GM08714 (cell line): ENCODE measurements around the gene CEP126.

Experiments
- H3K4me3 ChIP-seq: fragments of 200-500 bp; sonication (Bioruptor generic); 2 replicates; pipeline ENCODE4 v1.5.1; 2014; ENCODE audit warnings: mild to moderate bottlenecking, low read length, inconsistent platforms
- ZNF274 ChIP-seq: IDR thresholded peaks from 2 replicates; pipeline ENCODE4 v1.6.1; 2012; ENCODE audit warnings: mild to moderate bottlenecking, low read depth, low read length

The CEP126 gene

GRCh38 chr11:102010776-102011494, 96.1 kb downstream of the CEP126 start:
- H3K4me3 ChIP-seq, result no peak overlapping the region
- no peak for TF ChIP-seq ZNF274

GRCh38 chr11:102012946-102013345, 98.1 kb downstream of the CEP126 start:
- no peak for TF ChIP-seq ZNF274
- no peak overlapping the region for H3K4me3 ChIP-seq

DNA sequence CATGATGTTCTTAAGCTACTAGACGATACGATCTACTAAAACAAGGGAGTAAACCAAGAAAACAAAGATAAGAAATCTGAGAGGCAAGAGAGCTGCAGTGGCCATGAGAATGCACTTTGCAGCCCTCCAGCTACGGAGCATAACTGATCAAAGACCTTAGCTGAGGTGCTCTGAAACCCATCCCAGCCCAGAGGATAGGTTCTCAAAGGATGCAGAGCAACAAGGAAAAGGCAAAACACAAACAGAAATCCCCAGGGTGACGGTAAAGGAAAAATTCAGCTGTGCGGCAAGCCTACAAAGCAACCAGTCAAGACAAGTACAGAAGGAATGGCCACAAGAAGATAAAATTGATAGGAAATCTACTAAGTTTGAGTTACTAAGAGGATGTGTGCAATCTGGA, 99.9 kb downstream of the CEP126 start:
- no peak for TF ChIP-seq ZNF274
- no peak overlapping the region for H3K4me3 ChIP-seq

- no peak for TF ChIP-seq ZNF274
- no peak overlapping the region for H3K4me3 ChIP-seq
Measured at GRCh38 chr11:102017026-102017425, 102.2 kb downstream of the CEP126 start.

DNA sequence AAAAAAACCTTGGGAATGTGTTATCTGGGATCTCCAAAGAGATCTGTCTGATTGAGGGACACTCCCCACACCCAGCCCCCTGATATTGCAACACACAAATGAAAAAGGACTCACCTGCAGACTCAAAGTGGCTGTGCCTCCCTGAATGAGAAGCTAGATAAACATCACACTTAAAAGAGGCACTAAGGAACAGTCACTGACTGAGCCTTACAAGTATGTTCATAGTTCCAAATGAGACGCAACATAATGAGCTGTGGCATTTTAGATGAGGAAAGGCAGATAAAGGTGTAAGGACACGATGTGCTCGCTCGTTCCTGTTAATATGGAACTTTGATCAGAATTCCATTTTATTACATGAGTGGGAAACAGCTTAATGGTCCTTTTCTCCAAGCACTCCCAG, 111.4 kb downstream of the CEP126 start:
- no peak overlapping the region for H3K4me3 ChIP-seq
- no peak for TF ChIP-seq ZNF274

DNA sequence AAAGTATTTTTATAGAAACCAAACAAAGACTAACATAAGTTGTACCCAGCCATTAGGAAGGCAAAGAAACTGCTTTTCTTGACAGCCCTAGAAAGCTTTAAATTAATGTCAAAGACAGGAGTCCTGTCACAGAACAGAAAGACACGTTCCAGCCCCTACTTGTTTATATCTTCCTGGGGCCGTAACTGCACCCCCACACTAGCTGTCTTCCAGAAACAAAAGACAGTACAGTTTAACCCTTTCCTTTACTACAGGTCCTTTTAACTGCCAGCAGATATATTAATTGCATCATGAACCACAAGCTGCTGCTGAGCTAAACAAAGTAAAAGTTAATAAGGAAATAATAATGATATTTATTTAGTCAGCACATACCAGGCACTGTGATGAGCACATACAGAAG, 112.1 kb downstream of the CEP126 start:
- TF ChIP-seq ZNF274, result no peak
- no peak overlapping the region for H3K4me3 ChIP-seq

- no peak for TF ChIP-seq ZNF274
- H3K4me3 ChIP-seq, result no peak overlapping the region
Measured at GRCh38 chr11:102036757-102037156, 121.9 kb downstream of the CEP126 start.

DNA sequence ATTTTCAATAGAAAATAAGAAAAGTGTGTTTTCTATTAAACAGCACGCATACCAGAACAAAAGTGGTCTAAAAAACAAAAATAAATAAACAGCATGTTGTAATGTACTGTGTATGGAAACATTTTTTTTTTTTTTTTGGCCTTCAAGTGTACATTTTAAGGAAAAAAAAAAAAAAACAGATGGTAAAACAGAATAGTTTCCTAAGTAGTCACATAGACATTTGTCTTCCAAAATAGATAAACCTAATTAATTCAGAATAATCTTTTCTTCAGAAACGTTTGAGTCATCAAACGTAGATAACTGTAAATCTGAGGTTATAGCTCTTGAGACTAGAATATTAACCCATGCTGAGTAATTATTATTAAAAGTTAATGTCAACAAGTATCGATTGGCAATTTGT, 132.0 kb downstream of the CEP126 start:
- no peak overlapping the region; the same call in 1 of the 2 replicates for H3K4me3 ChIP-seq

DNA sequence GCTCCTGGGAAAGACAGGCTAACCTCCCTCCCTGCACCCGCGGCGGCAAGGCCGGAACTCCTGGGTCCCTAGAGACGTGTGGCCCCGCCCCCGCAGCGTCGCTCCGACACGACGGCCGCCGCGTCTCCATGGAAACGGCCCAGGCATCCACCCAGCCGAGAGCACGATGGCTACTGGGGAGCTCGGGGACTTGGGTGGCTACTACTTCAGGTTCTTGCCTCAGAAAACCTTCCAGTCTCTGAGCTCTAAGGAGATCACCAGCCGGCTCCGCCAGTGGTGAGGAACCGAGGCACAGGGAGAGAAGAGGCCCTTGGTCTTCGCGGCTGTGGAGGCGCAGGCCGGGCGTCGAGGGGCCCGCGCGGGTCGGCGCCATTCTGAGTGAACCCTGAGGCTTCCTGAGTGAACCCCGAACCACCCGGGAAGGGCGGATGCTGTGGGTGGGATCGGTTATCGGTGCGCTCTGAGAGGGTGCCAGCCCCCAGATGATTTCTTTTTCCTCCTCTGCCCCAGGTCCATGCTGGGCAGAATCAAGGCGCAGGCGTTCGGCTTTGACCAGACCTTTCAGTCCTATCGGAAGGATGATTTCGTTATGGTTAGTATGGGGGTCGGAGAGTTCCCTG, 132.6 kb downstream of the CEP126 start, which contains the start of gene CFAP300:
TSS of gene CFAP300 (plus strand) at position 133 of the 620 bp plus-strand sequence. CDS start at position 167, 34 bp downstream.
- no peak for TF ChIP-seq ZNF274
- H3K4me3 ChIP-seq, result no peak within 1 kb of the TSS; the same call in 1 of the 2 replicates

More for the DNA sequence above, 132.0 kb downstream of the CEP126 start:
- TF ChIP-seq ZNF274, result no peak
